Endodermal cell (in vitro differentiated cells): Measurements from ENCODE around the gene RMND1. TPM values are rescaled to one million over a fixed set of nuclear protein-coding genes. Genes with fewer than 3 reads are reported as not detected.

Experiments
- DNase-seq: peaks from one replicate; pipeline ENCODE4 v3.0.0-alpha.2; 2017
- H3K27ac ChIP-seq: 2 replicates; pipeline ENCODE4 v1.5.1; 2013; ENCODE audit warnings: mild to moderate bottlenecking, low read depth, low read length, moderate library complexity
- H3K27me3 ChIP-seq: 2 replicates; pipeline ENCODE4 v1.6.1; 2013; ENCODE audit warnings: mild to moderate bottlenecking, low read length, moderate library complexity; ENCODE audit not compliant: insufficient read depth, control insufficient read depth, poor library complexity, severe bottlenecking
- H3K36me3 ChIP-seq: 2 replicates; pipeline ENCODE4 v1.7.0; 2013; ENCODE audit warnings: mild to moderate bottlenecking, low read length, moderate library complexity; ENCODE audit not compliant: control insufficient read depth, insufficient read depth
- H3K4me1 ChIP-seq: one replicate; pipeline ENCODE4 v1.7.0; 2013; ENCODE audit warnings: low read length; ENCODE audit not compliant: control insufficient read depth, insufficient read depth
- H3K4me3 ChIP-seq: 2 replicates; pipeline ENCODE4 v1.5.1; 2013; ENCODE audit warnings: mild to moderate bottlenecking, low read length, moderate library complexity
- H3K9ac ChIP-seq: 2 replicates; pipeline ENCODE4 v1.6.1; 2013; ENCODE audit warnings: mild to moderate bottlenecking, low read length, moderate library complexity; ENCODE audit not compliant: poor library complexity, severe bottlenecking; ENCODE audit errors: extremely low read depth
- H3K9me3 ChIP-seq: 2 replicates; pipeline ENCODE4 v1.6.1; 2013; ENCODE audit warnings: mild to moderate bottlenecking, low read length, moderate library complexity; ENCODE audit not compliant: control insufficient read depth
- H3K27ac Mint-ChIP-seq: 2 replicates; pipeline ENCODE4 v1.8.0; 2020; ENCODE audit warnings: mixed read lengths
- H3K27me3 Mint-ChIP-seq: 2 replicates; pipeline ENCODE4 v1.8.0; 2021; ENCODE audit warnings: mild to moderate bottlenecking, mixed read lengths; ENCODE audit not compliant: insufficient read depth
- H3K36me3 Mint-ChIP-seq: 2 replicates; pipeline ENCODE4 v1.8.0; 2020; ENCODE audit warnings: low read depth, mixed read lengths
- H3K4me1 Mint-ChIP-seq: 2 replicates; pipeline ENCODE4 v1.8.0; 2020; ENCODE audit warnings: mixed read lengths
- H3K4me3 Mint-ChIP-seq: 2 replicates; pipeline ENCODE4 v1.8.0; 2020; ENCODE audit warnings: mild to moderate bottlenecking, moderate library complexity, mixed read lengths
- H3K9me3 Mint-ChIP-seq: 2 replicates; pipeline ENCODE4 v1.8.0; 2020; ENCODE audit warnings: mild to moderate bottlenecking, mixed read lengths
- WGBS, 2 experiments: methylation state at CpG; one replicate each; pipeline versions ENCODE4 v1.1.5 to v1.1.7; 2013; ENCODE audit warnings: missing lambda C conversion rate in 2 of 2, mixed read lengths in 1 of 2; ENCODE audit not compliant: insufficient coverage in 1 of 2, insufficient read length in 1 of 2; 5-methylcytosine and 5-hydroxymethylcytosine counted together
- total RNA-seq, 2 donors: library from RNA; stranded (reverse); fragmentation: NEBNext Ultra II Directional in 1 of 2; extraction: Animal tissue kit (Norgen Biotek cat#: 25700) in 1 of 2; gene quantifications; 2 replicates in 1 of 2; 3 replicates in 1 of 2; pipeline ENCODE4 v1.2.1, GENCODE V29; 2021
- TF ChIP-seq, protein P1 (sequence below): fragments of 200-600 bp; sonication (generic); conservative IDR thresholded peaks from 2 replicates; pipeline ENCODE4 v1.5.0; 2021; ENCODE audit warnings: antibody characterized with exemption, mild to moderate bottlenecking

RMND1 gene
- total RNA-seq, 2 donors from 2014 or later, result 40.8 to 45.4 TPM

GRCh38 chr6:151390851-151391470 lies 61.0 kb downstream of the RMND1 start:
- Mint-ChIP-seq H3K36me3 (peaks cover 23% of the 10 kb centered on the region), H3K27ac (no peak overlapping the region), H3K27me3 (no peaks in the 10 kb centered on the region), H3K4me3 (peak overlapping the region; percentile 81), H3K9me3 (no peaks in the 10 kb centered on the region), H3K4me1 (peaks cover 37% of the 10 kb centered on the region)
- Histone ChIP-seq H3K36me3 (peaks cover 39% of the 10 kb centered on the region), H3K27ac (peak overlapping the region; percentile 100), H3K4me3 (peak overlapping the region; percentile 72), H3K9me3 (no peaks in the 10 kb centered on the region), H3K27me3 (no peaks in the 10 kb centered on the region), H3K9ac (peak overlapping the region; percentile 77), H3K4me1 (peaks cover 4% of the 10 kb centered on the region)
- DNase-seq, result peak; percentile 89
- WGBS, 2 experiments, result 0% methylated on average over 10 to 68 of the region's 78 CpGs
- TF ChIP-seq, protein P1, sequence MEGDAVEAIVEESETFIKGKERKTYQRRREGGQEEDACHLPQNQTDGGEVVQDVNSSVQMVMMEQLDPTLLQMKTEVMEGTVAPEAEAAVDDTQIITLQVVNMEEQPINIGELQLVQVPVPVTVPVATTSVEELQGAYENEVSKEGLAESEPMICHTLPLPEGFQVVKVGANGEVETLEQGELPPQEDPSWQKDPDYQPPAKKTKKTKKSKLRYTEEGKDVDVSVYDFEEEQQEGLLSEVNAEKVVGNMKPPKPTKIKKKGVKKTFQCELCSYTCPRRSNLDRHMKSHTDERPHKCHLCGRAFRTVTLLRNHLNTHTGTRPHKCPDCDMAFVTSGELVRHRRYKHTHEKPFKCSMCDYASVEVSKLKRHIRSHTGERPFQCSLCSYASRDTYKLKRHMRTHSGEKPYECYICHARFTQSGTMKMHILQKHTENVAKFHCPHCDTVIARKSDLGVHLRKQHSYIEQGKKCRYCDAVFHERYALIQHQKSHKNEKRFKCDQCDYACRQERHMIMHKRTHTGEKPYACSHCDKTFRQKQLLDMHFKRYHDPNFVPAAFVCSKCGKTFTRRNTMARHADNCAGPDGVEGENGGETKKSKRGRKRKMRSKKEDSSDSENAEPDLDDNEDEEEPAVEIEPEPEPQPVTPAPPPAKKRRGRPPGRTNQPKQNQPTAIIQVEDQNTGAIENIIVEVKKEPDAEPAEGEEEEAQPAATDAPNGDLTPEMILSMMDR, result no peak

DNA sequence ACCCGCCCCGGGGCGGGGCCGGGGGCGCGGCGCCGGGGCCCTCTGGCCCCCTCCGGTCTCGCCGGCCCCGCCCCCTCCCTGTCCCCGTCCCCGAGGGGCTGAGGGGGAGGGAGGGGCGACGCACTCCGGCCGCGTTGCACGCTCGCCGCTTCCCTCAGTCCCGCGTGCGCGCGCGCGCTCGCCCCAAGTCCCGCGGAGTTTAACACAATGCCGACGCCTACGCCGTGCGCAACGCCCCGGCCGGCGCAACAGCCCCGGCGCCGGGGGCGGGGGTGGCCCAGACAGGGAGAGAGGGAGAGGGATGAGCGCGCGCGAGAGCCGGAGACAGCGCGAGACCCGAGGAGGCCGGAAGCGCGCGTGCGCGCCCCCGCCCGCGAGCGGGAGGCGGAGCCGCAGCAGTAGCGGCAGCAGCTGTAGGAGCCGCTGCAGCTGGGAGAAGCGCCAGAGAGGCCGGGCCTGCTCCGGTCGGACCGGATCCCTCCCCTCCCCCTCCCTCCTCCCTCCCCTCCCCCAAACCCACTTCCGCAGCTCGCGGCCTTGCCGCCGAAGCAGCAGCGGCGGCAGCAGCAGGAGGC lies 61.6 kb downstream of the RMND1 start:
- Histone ChIP-seq H3K9me3 (no peaks in the 10 kb centered on the region), H3K36me3 (peaks cover 38% of the 10 kb centered on the region), H3K27me3 (no peaks in the 10 kb centered on the region), H3K4me3 (no peak overlapping the region), H3K4me1 (peaks cover 4% of the 10 kb centered on the region), H3K27ac (peak overlapping the region; percentile 100), H3K9ac (peak overlapping the region; percentile 96)
- TF ChIP-seq, protein P1, result no peak
- 0% methylated on average over 8 to 79 of the region's 79 CpGs for WGBS, 2 experiments
- H3K4me1 Mint-ChIP-seq, result peaks cover 35% of the 10 kb centered on the region
- H3K9me3 Mint-ChIP-seq, result no peaks in the 10 kb centered on the region
- H3K27me3 Mint-ChIP-seq, result no peaks in the 10 kb centered on the region
- peak; percentile 99 for DNase-seq
- no peak overlapping the region for H3K27ac Mint-ChIP-seq
- H3K36me3 Mint-ChIP-seq, result peaks cover 21% of the 10 kb centered on the region
- peak overlapping the region; percentile 81 for H3K4me3 Mint-ChIP-seq

DNA sequence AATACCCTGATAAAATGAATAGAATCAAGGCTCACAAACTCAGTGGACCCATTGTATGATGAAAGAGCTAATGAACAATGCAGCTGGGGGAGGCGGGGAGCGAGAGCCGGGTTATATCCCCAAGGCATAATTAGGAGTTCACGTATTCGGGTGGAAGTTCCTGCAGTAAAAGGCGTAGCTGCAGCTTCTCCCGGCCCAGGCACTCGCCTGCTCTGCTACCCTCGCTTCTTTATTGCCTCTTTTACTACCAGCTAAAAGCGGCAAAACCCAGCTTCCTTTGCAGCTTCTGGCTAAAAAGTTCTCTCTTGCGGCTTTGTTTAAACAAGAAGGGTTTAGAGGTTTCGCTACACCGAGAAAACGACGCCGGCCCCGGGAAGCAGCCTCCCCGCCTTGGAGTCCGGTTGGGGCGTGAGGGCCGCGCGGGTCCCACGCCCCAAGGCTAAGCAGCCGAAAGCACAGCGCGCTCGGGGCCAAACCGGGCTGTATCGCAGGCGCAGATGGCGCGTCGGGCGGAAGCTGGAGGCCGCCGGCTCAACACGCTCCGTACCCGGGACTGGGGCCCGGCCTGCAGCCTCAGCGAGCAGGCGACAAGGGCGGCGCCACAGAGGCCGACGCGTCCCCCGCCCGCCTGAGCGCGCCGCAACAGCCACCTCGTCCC lies 62.2 kb downstream of the RMND1 start:
- no peaks in the 10 kb centered on the region for H3K9me3 Mint-ChIP-seq
- WGBS, 2 experiments, result 0% methylated on average over 1 to 54 of the region's 54 CpGs
- TF ChIP-seq, protein P1, result no peak
- no peak for DNase-seq
- peak overlapping the region; percentile 92 for H3K27ac Mint-ChIP-seq
- no peaks in the 10 kb centered on the region for H3K27me3 Mint-ChIP-seq
- peak overlapping the region; percentile 81 for H3K4me3 Mint-ChIP-seq
- H3K4me3 ChIP-seq, result peak overlapping the region; percentile 92
- H3K4me1 ChIP-seq, result peaks cover 4% of the 10 kb centered on the region
- peak overlapping the region; percentile 96 for H3K9ac ChIP-seq
- no peaks in the 10 kb centered on the region for H3K9me3 ChIP-seq
- peaks cover 17% of the 10 kb centered on the region for H3K36me3 Mint-ChIP-seq
- peaks cover 32% of the 10 kb centered on the region for H3K36me3 ChIP-seq
- peaks cover 34% of the 10 kb centered on the region for H3K4me1 Mint-ChIP-seq
- peak overlapping the region; percentile 100 for H3K27ac ChIP-seq
- no peaks in the 10 kb centered on the region for H3K27me3 ChIP-seq
